D721Med (cell line): ENCODE data around the gene SLC4A4.
A peak's percentile ranks its signal among the peaks of the same experiment; 100 is the strongest.

ENCODE experiments used
- DNase-seq: peaks from one replicate; pipeline ENCODE4 v3.0.0; 2011; ENCODE audit warnings: low spot score; ENCODE audit not compliant: insufficient read length
- FAIRE-seq: peaks from 2 replicates; lab custom pipeline; 2011; peaks lifted over from hg19 to GRCh38; lab: Jason Lieb, UNC
- TF ChIP-seq, protein P1 (sequence below): IDR thresholded peaks from 2 replicates; pipeline ENCODE4 v1.5.1; 2012; ENCODE audit warnings: mild to moderate bottlenecking, control low read depth; ENCODE audit not compliant: insufficient read depth; ENCODE audit errors: missing control alignments

The SLC4A4 gene

DNA sequence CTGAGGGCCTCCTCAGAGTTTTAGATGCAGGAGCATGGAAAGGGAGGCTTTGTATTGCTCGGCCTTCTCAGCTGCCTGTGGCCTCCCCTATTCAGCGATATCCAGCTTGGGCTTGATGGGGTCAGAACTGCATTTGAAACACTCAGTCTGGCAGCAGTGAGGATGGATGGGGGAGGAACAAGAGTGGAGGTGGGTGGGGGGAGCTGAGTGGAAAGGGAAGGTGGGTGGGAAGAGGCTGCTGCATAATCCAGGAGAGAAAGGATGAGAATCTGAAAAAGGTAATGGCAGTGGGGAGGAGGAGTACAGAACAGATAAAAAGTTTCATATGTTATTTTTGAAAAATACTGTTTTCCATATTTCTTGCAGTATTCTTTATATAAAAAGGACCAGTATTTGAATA, 202.7 kb downstream of the SLC4A4 start:
- no peak for DNase-seq
- FAIRE-seq = no peak
- TF ChIP-seq, protein P1, sequence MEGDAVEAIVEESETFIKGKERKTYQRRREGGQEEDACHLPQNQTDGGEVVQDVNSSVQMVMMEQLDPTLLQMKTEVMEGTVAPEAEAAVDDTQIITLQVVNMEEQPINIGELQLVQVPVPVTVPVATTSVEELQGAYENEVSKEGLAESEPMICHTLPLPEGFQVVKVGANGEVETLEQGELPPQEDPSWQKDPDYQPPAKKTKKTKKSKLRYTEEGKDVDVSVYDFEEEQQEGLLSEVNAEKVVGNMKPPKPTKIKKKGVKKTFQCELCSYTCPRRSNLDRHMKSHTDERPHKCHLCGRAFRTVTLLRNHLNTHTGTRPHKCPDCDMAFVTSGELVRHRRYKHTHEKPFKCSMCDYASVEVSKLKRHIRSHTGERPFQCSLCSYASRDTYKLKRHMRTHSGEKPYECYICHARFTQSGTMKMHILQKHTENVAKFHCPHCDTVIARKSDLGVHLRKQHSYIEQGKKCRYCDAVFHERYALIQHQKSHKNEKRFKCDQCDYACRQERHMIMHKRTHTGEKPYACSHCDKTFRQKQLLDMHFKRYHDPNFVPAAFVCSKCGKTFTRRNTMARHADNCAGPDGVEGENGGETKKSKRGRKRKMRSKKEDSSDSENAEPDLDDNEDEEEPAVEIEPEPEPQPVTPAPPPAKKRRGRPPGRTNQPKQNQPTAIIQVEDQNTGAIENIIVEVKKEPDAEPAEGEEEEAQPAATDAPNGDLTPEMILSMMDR = no peak

DNA sequence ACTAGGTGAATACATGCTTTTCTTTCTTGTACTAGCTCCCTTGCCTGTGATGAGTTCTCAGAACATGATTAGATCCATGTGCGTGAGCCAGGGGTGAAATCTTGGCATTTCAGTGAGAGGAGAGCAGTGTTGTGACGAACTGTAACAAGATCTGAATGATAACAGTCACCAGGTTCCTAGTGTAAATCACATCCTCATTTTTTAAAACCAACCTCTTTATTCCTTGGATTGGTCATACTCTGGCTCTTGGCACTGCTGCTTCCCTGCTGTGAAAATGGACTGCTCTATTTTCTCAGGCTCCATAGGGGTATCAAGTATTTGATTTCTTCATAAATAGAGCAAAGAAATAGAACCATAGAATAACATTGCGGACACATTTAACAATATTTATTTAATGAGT, 206.3 kb downstream of the SLC4A4 start:
- TF ChIP-seq, protein P1 = no peak
- no peak for DNase-seq

DNA sequence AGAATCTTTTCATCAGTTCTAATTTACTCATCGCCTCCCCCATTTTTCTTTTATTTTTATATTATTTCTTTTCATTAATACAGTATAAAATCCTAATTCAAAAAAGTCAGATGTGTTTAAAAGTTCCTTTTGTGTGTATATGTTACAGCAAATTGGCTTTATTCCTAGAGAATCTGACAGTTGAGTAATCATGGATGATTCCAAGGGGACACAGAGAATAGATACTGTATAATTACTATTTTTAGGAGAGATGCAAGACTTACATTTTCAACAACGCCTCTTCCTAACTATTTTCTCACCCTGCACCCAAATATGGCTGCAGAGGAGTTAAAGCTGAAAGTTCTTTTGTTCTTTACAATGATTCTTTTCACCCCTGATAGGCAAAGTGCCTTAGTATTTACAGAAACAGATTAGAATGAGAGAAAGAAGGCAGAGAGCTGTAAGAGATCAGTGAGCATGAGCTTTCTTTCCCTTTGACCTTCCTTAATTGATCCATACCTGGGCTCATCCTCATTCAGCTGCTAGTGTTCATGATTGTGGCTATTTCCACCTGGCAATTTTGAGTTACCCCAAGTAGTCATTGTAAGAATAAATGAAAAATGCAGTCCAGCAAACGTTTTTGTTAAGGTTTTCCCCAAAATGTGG, 210.8 kb downstream of the SLC4A4 start:
- TF ChIP-seq, protein P1 = no peak
- FAIRE-seq (no peak), DNase-seq (no peak)

More for the DNA sequence above, 206.3 kb downstream of the SLC4A4 start:
- no peak for FAIRE-seq

DNA sequence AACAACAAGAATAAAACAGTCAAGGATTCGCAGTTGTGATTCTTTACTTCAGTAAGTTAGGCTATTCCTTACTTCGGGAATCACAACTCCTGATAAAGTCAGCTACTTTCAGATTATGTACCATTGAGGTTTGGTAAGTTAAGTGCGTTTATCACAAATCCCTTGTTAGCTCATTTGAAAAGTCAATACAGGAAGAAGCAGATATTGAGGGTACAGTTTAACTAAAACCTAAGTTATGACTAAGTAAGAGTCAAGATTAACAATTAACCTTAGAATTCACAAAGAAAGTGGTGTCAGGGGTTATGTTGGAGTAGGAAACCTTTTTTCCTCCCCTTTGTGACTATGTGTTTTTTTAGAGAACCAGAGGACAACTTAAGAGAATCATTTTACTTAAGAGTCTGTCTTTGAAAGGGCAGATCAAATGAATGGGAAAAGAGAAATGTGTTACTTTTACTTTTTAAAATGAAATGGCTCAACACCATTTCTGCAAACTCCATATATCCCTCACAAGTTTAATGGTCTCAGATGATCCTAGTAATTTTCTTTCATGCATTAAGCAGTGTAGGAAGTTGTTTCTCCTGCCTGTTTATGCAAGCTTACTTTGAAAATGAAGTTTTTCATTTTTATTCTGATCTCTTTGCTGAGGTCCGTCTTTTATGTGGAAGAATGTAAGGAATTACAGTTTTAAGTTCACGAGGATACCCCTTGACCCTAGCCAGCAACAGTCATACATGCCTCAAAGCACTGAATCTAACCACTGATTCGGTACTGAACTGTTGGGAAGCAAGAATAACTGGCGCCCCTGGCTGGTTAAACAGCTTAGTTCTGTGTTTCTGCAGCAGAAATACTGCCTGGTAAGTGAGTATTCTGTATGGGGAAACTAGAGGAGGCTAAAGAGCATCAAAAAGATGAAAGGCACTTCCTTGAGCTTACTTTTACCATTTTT, 211.7 kb downstream of the SLC4A4 start:
- DNase-seq (no peak), FAIRE-seq (peak; percentile 16)
- TF ChIP-seq, protein P1 = no peak

DNA sequence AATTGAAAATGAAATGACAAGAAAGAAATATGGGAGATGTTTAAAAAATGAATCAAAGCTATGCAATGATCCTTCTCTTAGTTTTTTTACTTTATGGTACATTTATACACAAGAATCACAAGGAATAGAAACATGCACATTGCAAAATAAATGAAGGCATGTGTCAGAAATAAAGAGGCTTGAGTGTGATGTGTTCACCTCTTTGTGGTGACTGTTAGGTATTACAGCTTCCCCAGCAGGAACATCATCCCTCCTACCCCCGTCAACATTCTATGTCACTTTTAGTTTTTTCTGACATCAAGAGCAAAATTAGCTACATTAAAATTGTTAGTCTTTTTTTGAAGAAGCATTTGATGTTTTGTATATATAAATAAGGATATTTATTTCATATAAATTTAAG, 214.8 kb downstream of the SLC4A4 start:
- DNase-seq (no peak), FAIRE-seq (no peak)
- TF ChIP-seq, protein P1 = no peak

DNA sequence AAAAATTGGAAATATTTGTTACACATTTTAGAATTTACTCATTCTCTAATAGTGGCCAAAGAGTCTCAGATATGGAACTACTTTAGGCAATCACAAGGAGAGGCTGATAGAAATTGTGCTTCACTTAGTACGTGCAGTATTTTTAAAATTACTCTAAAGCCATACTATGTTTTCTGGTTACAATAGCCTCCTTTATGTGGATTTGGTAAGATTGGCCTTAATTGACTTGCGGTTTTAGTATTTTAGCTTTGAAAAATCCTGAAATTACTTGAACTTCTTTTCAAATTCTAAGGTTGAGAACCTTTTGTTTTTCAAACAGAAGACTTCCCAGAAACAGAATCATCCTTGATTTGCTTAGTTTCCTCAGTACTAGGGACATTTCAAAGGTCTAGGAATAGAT, 215.2 kb downstream of the SLC4A4 start:
- FAIRE-seq (no peak), DNase-seq (no peak)
- TF ChIP-seq, protein P1 = no peak
